Measurements from ENCODE around the gene HINT3. TPM values are rescaled to one million over a fixed set of nuclear protein-coding genes. Genes with fewer than 3 reads are reported as not detected.
"Not testable (repeated sequence)": the region's sequence is repeated elsewhere in the genome, so short reads cannot be mapped to it uniquely, and the experiment has no call there.

Gene HINT3
- total RNA-seq = 10 to 100 TPM; 19.0 to 37.3 (median 26.2) TPM

GRCh38 chr6:125956506-125957390 lies at the start of gene HINT3:
Gene HINT3, plus strand, starts transcription at chr6:125956770. Its CDS starts 208 bp downstream, at chr6:125956978.
- H3K9me3 ChIP-seq = no peaks in the 10 kb centered on the region
- peak within 1 kb of the TSS; percentile 74 to 95 (median 90) for H3K4me3 ChIP-seq
- peak within 1 kb of the TSS; percentile 98 for H3K27ac ChIP-seq
- intact Hi-C loops (cut with DNase I; ENCODE audit: low total_unique reads) = no loop called here
- peak; percentile 96 for DNase-seq (ENCODE audit: low spot score in 2 of 2)
- peaks cover 0 to 6% of the 10 kb centered on the region in 2 donors for H3K4me1 ChIP-seq
- H3K27me3 ChIP-seq = no peaks in the 10 kb centered on the region
- peak; percentile 48 for TF ChIP-seq POLR2A (IDR thresholded peaks at IDR 0.05)
- peak; percentile 95 to 97 (median 96) for TF ChIP-seq POLR2AphosphoS5 (IDR thresholded peaks at IDR 0.05)
- TF ChIP-seq, protein P1, sequence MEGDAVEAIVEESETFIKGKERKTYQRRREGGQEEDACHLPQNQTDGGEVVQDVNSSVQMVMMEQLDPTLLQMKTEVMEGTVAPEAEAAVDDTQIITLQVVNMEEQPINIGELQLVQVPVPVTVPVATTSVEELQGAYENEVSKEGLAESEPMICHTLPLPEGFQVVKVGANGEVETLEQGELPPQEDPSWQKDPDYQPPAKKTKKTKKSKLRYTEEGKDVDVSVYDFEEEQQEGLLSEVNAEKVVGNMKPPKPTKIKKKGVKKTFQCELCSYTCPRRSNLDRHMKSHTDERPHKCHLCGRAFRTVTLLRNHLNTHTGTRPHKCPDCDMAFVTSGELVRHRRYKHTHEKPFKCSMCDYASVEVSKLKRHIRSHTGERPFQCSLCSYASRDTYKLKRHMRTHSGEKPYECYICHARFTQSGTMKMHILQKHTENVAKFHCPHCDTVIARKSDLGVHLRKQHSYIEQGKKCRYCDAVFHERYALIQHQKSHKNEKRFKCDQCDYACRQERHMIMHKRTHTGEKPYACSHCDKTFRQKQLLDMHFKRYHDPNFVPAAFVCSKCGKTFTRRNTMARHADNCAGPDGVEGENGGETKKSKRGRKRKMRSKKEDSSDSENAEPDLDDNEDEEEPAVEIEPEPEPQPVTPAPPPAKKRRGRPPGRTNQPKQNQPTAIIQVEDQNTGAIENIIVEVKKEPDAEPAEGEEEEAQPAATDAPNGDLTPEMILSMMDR (IDR thresholded peaks at IDR 0.05) = peak; percentile 98 to 99 (median 99)
- H3K36me3 ChIP-seq = no peaks in the 10 kb centered on the region

DNA sequence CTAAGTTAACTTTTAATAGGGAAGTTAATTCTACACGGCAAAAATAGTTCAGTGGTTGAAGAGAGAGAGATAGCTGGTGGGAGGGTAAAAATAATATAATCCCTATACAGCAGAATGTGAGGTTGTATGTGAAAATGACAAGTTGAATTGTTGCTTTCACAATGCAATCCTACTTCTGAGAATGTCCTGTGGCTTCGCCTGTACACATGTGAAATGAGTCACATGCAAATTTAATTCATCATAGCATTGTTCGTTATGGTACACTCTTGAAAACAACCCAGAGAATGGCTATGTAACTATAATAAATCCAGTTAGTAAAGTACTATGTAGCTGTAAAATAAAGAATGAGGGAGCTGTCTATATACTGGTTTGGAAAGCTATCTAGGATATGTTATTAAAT lies 46.0 kb upstream of the HINT3 start:
- no peaks in the 10 kb centered on the region for H3K9me3 ChIP-seq
- no peak for DNase-seq (ENCODE audit: low spot score in 2 of 2)
- no peak overlapping the region for H3K4me3 ChIP-seq
- H3K27ac ChIP-seq = no peak overlapping the region
- H3K36me3 ChIP-seq = no peaks in the 10 kb centered on the region
- TF ChIP-seq POLR2A (IDR thresholded peaks at IDR 0.05) = no peak
- TF ChIP-seq, protein P1 (IDR thresholded peaks at IDR 0.05) = no peak
- no peak for TF ChIP-seq POLR2AphosphoS5 (IDR thresholded peaks at IDR 0.05)
- no peaks in the 10 kb centered on the region for H3K27me3 ChIP-seq
- H3K4me1 ChIP-seq = no peaks in the 10 kb centered on the region
- intact Hi-C loops (cut with DNase I; ENCODE audit: low total_unique reads) = no loop called here

DNA sequence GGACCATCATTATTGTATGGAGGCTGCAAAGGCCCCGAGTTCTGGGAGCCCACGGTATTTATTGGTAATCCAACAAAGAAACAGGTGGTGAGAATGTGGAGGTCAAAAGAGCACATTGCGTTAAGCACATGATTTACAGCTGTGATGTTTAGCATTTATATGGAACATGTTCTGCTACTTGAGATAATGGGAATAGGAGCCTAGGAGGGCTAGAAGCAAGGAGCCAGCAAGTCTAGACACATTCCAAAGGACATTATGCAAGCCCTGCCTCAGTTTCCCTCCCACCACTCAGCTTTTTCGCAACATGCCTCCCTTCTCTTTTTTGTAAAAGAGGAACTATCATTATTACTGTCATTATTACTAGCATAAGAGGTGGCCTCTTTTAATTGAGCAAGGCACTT lies 45.5 kb upstream of the HINT3 start:
- H3K27me3 ChIP-seq; H3K9me3 ChIP-seq; H3K27ac ChIP-seq; H3K4me3 ChIP-seq; intact Hi-C loops (cut with DNase I; ENCODE audit: low total_unique reads); H3K36me3 ChIP-seq; DNase-seq (ENCODE audit: low spot score in 2 of 2); H3K4me1 ChIP-seq: not testable (repeated sequence)

- intact Hi-C loops (cut with DNase I; ENCODE audit: low total_unique reads) = not testable (repeated sequence)
Measured at GRCh38 chr6:125912430-125912829, 44.1 kb upstream of the HINT3 start.

DNA sequence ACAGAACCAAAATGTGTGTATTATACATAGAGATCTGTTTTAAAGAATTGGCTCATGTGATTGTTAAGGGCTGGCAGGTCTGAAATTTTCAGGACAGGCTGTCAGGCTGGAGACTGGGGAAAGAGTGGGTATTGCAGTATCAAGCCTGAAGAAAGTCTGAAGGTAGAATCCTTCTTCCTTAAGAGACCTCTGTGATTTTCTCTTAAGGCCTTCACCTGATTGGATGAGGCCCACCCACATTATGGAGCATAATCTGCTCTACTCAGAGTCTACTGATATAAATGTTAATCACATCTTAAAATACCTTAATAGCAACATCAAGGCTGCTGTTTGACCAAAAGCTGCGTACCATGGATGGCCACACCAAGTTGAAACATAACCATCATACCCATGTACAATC lies 43.4 kb upstream of the HINT3 start:
- TF ChIP-seq POLR2AphosphoS5 (IDR thresholded peaks at IDR 0.05) (no peak), POLR2A (IDR thresholded peaks at IDR 0.05) (no peak)
- TF ChIP-seq, protein P1 (IDR thresholded peaks at IDR 0.05) = no peak
- intact Hi-C loops (cut with DNase I; ENCODE audit: low total_unique reads) = no loop called here
- no peaks in the 10 kb centered on the region for H3K36me3 ChIP-seq
- DNase-seq (ENCODE audit: low spot score in 2 of 2) = no peak
- H3K9me3 ChIP-seq = no peaks in the 10 kb centered on the region
- H3K4me3 ChIP-seq = no peak overlapping the region
- peak overlapping the region in 1 of 2 donors; percentile 21 for H3K27ac ChIP-seq
- no peaks in the 10 kb centered on the region for H3K27me3 ChIP-seq
- H3K4me1 ChIP-seq = no peaks in the 10 kb centered on the region

More at GRCh38 chr6:125912430-125912829, 44.1 kb upstream of the HINT3 start:
- not testable (repeated sequence) for H3K27ac ChIP-seq; H3K36me3 ChIP-seq; H3K4me3 ChIP-seq; H3K9me3 ChIP-seq; DNase-seq (ENCODE audit: low spot score in 2 of 2); H3K27me3 ChIP-seq; H3K4me1 ChIP-seq

GRCh38 chr6:125913864-125914351 lies 42.7 kb upstream of the HINT3 start:
- H3K36me3 ChIP-seq = no peaks in the 10 kb centered on the region
- H3K9me3 ChIP-seq = no peaks in the 10 kb centered on the region

More at GRCh38 chr6:125913864-125914351, 42.7 kb upstream of the HINT3 start:
- Histone ChIP-seq H3K27me3 (no peaks in the 10 kb centered on the region), H3K4me1 (no peaks in the 10 kb centered on the region), H3K4me3 (no peak overlapping the region), H3K27ac (peak overlapping the region; percentile 14 to 53)
- TF ChIP-seq, protein P1 (IDR thresholded peaks at IDR 0.05) = no peak
- TF ChIP-seq POLR2A (IDR thresholded peaks at IDR 0.05) (no peak), POLR2AphosphoS5 (IDR thresholded peaks at IDR 0.05) (no peak)
- intact Hi-C loops (cut with DNase I; ENCODE audit: low total_unique reads) = no loop called here
- DNase-seq (ENCODE audit: low spot score in 2 of 2) = no peak
